SU-DHL-6 (cell line): Measurements from ENCODE around the gene POC1B.

Source experiments
- H2AFZ ChIP-seq: fragments of 200-600 bp; sonication (generic); 2 replicates; pipeline ENCODE4 v1.6.1; 2014; ENCODE audit warnings: low read depth, mild to moderate bottlenecking, moderate library complexity, mixed read lengths, antibody characterized with exemption, low read length; ENCODE audit not compliant: severe bottlenecking
- H3F3A ChIP-seq: fragments of 200-600 bp; shearing (Covaris generic); 2 replicates; pipeline ENCODE4 v1.6.0; 2016; ENCODE audit warnings: antibody characterized with exemption, mild to moderate bottlenecking; ENCODE audit not compliant: insufficient read depth
- H3K27ac ChIP-seq: fragments of 200-600 bp; sonication (generic); 2 replicates; pipeline ENCODE4 v1.5.1; 2016; ENCODE audit warnings: low read depth, mild to moderate bottlenecking, low read length, moderate library complexity, mixed read lengths
- H3K27me3 ChIP-seq: fragments of 200-600 bp; sonication (generic), shearing (Covaris generic); 2 replicates; pipeline ENCODE4 v1.6.0; 2014; ENCODE audit warnings: mild to moderate bottlenecking, low read length
- H3K36me3 ChIP-seq: fragments of 200-600 bp; sonication (generic); 2 replicates; pipeline ENCODE4 v1.6.1; 2014; ENCODE audit warnings: mild to moderate bottlenecking, low read length, mixed read lengths
- H3K4me2 ChIP-seq: fragments of 300-600, 200-600 bp; shearing (Covaris generic), sonication (generic); 2 replicates; pipeline ENCODE4 v1.6.0; 2014; ENCODE audit warnings: low read length, low read depth, mild to moderate bottlenecking; ENCODE audit not compliant: poor library complexity, severe bottlenecking
- H3K4me3 ChIP-seq: fragments of 200-600 bp; sonication (generic); 2 replicates; pipeline ENCODE4 v1.5.1; 2014; ENCODE audit warnings: antibody characterized with exemption, low read length, mild to moderate bottlenecking, mixed read lengths; ENCODE audit not compliant: insufficient read depth, poor library complexity, severe bottlenecking
- H3K79me2 ChIP-seq: fragments of 200-600 bp; sonication (generic); 2 replicates; pipeline ENCODE4 v1.6.1; 2014; ENCODE audit warnings: mild to moderate bottlenecking, low read length, moderate library complexity; ENCODE audit not compliant: insufficient read depth
- H3K9ac ChIP-seq: fragments of 200-600 bp; sonication (generic); 2 replicates; pipeline ENCODE4 v1.7.0; 2014; ENCODE audit warnings: mild to moderate bottlenecking, low read length
- H3K9me2 ChIP-seq: fragments of 200-600 bp; sonication (generic); replicated peaks from 2 replicates; pipeline ENCODE4 v1.6.1; 2014; ENCODE audit warnings: low read length; ENCODE audit not compliant: insufficient read depth
- H3K9me3 ChIP-seq: fragments of 200-600 bp; sonication (generic); 2 replicates; pipeline ENCODE4 v1.6.1; 2014; ENCODE audit warnings: low read length, mixed read lengths; ENCODE audit not compliant: insufficient read depth
- H4K20me1 ChIP-seq: fragments of 200-600 bp; sonication (generic); 2 replicates; pipeline ENCODE4 v1.6.1; 2014; ENCODE audit warnings: low read depth, mild to moderate bottlenecking, antibody characterized with exemption, low read length, moderate library complexity, mixed read lengths
- EZH2phosphoT487 ChIP-seq: fragments of 200-600 bp; sonication (generic), shearing (Covaris generic); conservative IDR thresholded peaks from 2 replicates; pipeline ENCODE4 v1.6.1; 2018; ENCODE audit warnings: mild to moderate bottlenecking, antibody characterized with exemption, low read length, moderate library complexity, mixed read lengths
- TF ChIP-seq, protein P1 (sequence below): fragments of 200-600 bp; sonication (generic); IDR thresholded peaks from one replicate; pipeline ENCODE4 v1.5.1; 2017; ENCODE audit warnings: antibody characterized with exemption, mild to moderate bottlenecking, low read length, moderate library complexity; ENCODE audit not compliant: insufficient read depth, poor library complexity, severe bottlenecking

POC1B gene

DNA sequence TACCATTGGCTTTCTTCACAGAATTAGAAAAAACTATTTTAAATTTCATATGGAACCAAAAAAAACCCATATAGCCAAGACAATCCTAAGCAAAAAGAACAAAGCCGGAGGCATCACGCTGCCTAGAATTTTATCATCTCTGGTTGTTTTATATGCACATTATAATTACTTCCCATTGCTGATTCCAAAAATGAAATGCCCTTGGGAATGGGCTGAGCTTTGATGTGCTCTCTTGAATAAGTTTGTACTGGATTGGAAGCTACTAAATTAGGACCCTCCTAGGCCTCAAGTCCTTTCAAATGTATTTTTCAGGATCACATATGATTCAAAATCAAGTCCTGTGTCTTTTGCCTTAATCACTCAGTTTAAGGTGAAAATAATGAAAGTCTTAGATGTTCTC lies 114.6 kb downstream of the POC1B start:
- Histone ChIP-seq H3K4me2 (no peak overlapping the region), H3K79me2 (no peaks in the 10 kb centered on the region), H3K27ac (no peak overlapping the region), H3K9me3 (no peaks in the 10 kb centered on the region), H3K9me2 (no peaks in the 10 kb centered on the region), H3F3A (no peaks in the 10 kb centered on the region), H2AFZ (no peak overlapping the region), H3K4me3 (no peak overlapping the region), H3K27me3 (no peaks in the 10 kb centered on the region), H3K9ac (no peak overlapping the region), H4K20me1 (no peaks in the 10 kb centered on the region), H3K36me3 (no peaks in the 10 kb centered on the region)
- no peak for TF ChIP-seq EZH2phosphoT487
- TF ChIP-seq, protein P1, sequence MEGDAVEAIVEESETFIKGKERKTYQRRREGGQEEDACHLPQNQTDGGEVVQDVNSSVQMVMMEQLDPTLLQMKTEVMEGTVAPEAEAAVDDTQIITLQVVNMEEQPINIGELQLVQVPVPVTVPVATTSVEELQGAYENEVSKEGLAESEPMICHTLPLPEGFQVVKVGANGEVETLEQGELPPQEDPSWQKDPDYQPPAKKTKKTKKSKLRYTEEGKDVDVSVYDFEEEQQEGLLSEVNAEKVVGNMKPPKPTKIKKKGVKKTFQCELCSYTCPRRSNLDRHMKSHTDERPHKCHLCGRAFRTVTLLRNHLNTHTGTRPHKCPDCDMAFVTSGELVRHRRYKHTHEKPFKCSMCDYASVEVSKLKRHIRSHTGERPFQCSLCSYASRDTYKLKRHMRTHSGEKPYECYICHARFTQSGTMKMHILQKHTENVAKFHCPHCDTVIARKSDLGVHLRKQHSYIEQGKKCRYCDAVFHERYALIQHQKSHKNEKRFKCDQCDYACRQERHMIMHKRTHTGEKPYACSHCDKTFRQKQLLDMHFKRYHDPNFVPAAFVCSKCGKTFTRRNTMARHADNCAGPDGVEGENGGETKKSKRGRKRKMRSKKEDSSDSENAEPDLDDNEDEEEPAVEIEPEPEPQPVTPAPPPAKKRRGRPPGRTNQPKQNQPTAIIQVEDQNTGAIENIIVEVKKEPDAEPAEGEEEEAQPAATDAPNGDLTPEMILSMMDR: no peak

DNA sequence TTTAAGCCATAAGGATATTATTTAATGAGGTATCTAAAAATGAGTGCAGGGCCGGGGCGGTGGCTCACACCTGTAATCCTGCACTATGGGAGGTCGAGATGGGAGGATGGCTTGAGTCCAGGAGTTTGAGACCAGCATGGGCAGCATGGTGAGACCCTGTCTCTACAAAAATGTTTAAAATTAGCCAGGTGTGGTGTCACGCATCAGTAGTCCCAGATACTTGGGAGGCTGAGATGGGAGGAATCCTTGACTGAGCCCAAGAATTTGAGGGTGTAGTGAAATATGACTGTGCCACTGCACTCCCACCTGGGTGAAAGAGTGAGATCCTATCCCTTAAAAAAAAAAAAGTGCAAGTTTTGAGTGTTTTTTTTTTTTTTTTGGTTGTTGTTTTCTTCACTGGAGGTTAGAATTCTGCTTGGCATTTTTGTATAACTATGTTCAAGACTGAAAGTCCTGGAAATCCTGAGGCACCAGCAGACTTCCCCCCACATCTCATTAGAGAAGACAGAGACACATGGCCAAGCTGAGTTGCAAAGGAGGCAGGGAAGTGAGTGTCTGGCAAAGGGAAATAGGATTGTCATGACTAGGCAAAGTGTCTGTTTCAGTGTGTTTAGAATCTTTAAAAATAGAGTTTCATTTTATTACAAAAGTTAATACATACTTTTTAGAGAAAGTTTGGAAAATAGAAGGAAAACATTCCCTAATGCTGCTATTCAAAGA lies 120.1 kb downstream of the POC1B start:
- H3K79me2 ChIP-seq: no peaks in the 10 kb centered on the region
- no peaks in the 10 kb centered on the region for H3K27me3 ChIP-seq
- H3K9ac ChIP-seq: no peak overlapping the region
- TF ChIP-seq, protein P1: no peak
- no peak for TF ChIP-seq EZH2phosphoT487
- H3K9me3 ChIP-seq: no peaks in the 10 kb centered on the region
- no peaks in the 10 kb centered on the region for H3K9me2 ChIP-seq
- H3K4me3 ChIP-seq: no peak overlapping the region
- no peak overlapping the region for H2AFZ ChIP-seq
- no peaks in the 10 kb centered on the region for H4K20me1 ChIP-seq
- no peaks in the 10 kb centered on the region for H3K36me3 ChIP-seq
- no peak overlapping the region for H3K27ac ChIP-seq
- no peaks in the 10 kb centered on the region for H3F3A ChIP-seq
- no peak overlapping the region for H3K4me2 ChIP-seq

DNA sequence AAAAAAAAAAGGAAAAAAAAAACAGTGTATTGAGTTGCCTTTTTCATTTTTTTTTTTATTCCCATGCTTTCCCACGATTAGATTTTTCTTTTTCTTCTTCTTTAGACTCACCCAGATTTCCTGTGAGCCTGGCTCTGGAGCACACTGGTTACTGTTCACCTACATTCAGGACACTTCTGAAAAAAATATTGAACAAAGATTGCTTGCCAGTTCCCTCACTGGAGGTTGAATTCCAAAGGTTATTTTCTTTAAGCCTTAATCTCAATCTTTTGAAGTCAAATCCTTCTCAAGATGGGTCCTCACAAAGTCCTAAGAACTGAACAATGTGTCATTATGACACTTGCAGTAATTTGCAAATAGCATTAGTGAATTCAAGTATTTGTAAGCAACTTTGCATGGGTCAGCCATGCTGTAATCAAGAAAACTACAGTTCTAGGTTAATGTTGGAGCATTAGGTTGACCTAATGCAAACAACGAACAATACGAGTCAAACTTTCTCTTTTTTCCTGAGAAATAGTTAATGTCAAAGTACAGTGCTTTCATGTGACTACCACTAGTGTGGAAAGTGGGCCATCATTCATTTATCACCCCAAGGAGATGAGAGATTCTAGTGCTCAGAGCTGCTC lies 124.3 kb downstream of the POC1B start:
- Histone ChIP-seq H2AFZ (no peak overlapping the region), H3K4me2 (no peak overlapping the region), H3K27me3 (no peaks in the 10 kb centered on the region), H3K4me3 (no peak overlapping the region), H3F3A (no peaks in the 10 kb centered on the region), H4K20me1 (no peaks in the 10 kb centered on the region), H3K36me3 (no peaks in the 10 kb centered on the region), H3K9me3 (no peaks in the 10 kb centered on the region), H3K9ac (no peak overlapping the region), H3K79me2 (no peaks in the 10 kb centered on the region), H3K9me2 (no peaks in the 10 kb centered on the region), H3K27ac (no peak overlapping the region)
- no peak for TF ChIP-seq EZH2phosphoT487
- TF ChIP-seq, protein P1: no peak
